ENCODE results near the gene CRTC3.
"Not testable (repeated sequence)": the region's sequence is repeated elsewhere in the genome, so short reads cannot be mapped to it uniquely, and the experiment has no call there.

Gene CRTC3

DNA sequence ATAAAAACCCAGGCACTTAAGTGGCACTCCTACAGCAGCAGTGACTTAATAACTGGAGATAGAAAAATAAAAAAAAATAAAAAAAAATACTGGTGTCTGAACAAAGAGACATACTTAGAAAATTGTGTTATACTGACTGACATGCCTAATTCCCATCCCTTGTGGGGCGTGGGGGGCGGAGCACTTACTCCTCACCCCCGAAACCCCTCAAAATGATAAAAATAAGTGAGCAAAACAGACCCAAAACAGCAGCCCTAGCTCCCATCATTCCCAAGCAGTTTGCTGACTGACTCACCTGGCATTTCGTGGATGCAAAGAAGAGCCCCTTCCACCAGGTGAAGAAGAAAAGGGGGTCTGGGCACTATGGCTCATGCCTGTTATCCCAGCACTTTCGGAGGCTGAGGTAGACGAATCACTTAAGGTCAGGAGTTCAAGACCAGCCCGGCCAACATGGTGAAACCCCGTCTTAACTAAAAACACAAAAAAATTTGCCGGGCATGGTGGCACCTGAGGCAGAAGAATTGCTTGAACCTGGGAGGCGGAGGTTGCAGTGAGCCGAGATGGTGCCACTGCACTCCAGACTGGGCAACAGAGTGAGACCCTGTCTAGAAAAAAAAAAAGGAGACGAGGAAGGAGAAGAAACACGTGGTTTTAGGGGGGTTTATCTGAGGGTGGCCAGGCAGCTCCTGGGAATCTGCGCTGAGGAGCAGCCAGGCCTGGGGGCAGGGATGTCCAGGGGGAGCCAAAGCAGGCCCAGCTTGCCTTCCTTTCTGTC is 136.6 kb downstream of the CRTC3 start:
- peak overlapping the region; percentile 73 for H3K4me3 ChIP-seq (ENCODE audit: low read depth, low read length)
- TF ChIP-seq POLR2A (IDR thresholded peaks at IDR 0.05; ENCODE audit: extremely low read depth, insufficient read length) (no peak), MYC (IDR thresholded peaks at IDR 0.05; ENCODE audit: low read depth, low read length) (no peak)
- TF ChIP-seq, protein P1, sequence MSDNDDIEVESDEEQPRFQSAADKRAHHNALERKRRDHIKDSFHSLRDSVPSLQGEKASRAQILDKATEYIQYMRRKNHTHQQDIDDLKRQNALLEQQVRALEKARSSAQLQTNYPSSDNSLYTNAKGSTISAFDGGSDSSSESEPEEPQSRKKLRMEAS (IDR thresholded peaks at IDR 0.05; ENCODE audit: low read depth, low read length): no peak
- TF ChIP-seq, protein P2, sequence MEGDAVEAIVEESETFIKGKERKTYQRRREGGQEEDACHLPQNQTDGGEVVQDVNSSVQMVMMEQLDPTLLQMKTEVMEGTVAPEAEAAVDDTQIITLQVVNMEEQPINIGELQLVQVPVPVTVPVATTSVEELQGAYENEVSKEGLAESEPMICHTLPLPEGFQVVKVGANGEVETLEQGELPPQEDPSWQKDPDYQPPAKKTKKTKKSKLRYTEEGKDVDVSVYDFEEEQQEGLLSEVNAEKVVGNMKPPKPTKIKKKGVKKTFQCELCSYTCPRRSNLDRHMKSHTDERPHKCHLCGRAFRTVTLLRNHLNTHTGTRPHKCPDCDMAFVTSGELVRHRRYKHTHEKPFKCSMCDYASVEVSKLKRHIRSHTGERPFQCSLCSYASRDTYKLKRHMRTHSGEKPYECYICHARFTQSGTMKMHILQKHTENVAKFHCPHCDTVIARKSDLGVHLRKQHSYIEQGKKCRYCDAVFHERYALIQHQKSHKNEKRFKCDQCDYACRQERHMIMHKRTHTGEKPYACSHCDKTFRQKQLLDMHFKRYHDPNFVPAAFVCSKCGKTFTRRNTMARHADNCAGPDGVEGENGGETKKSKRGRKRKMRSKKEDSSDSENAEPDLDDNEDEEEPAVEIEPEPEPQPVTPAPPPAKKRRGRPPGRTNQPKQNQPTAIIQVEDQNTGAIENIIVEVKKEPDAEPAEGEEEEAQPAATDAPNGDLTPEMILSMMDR (IDR thresholded peaks at IDR 0.05; ENCODE audit: low read depth, low read length): no peak
- no peak for DNase-seq (ENCODE audit: low read depth)

DNA sequence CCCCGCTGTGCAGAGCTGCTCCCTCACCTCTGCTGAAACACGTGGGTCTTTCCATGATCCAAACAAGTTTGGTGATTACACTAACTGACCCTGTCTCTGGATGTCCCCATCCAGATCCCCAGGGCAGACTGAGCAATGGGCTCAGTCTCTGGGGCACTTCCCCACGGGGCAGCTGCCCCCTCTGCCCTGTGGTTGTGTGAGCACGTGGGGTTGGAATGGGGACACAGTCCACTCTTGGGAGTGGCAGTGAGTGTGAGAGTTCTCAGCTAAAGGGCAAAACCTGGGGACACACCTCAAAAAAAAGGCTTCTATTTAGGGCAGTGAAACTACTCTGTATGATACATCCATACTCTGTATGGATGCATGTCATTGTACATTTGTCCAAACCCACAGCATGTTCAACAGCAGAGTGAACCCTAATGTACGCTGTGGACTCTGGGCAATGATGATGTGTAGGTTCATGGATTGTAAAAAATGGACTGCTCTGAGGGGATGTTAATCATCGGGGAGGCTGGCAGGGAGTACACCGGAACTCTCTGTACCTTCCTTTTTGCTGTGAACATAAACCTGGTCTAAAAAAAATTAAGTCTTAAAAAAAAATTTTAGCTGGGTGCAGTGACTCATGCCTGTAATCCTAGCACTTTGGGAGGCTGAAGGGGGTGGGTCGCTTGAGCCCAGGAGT is 137.5 kb downstream of the CRTC3 start:
- TF ChIP-seq POLR2A (IDR thresholded peaks at IDR 0.05; ENCODE audit: extremely low read depth, insufficient read length) (no peak), MYC (IDR thresholded peaks at IDR 0.05; ENCODE audit: low read depth, low read length) (no peak)
- TF ChIP-seq, protein P1 (IDR thresholded peaks at IDR 0.05; ENCODE audit: low read depth, low read length): no peak; the same call in 1 of the 2 replicates
- TF ChIP-seq, protein P2 (IDR thresholded peaks at IDR 0.05; ENCODE audit: low read depth, low read length): no peak
- no peak overlapping the region for H3K4me3 ChIP-seq (ENCODE audit: low read depth, low read length)
- DNase-seq (ENCODE audit: low read depth): peak; percentile 53

DNA sequence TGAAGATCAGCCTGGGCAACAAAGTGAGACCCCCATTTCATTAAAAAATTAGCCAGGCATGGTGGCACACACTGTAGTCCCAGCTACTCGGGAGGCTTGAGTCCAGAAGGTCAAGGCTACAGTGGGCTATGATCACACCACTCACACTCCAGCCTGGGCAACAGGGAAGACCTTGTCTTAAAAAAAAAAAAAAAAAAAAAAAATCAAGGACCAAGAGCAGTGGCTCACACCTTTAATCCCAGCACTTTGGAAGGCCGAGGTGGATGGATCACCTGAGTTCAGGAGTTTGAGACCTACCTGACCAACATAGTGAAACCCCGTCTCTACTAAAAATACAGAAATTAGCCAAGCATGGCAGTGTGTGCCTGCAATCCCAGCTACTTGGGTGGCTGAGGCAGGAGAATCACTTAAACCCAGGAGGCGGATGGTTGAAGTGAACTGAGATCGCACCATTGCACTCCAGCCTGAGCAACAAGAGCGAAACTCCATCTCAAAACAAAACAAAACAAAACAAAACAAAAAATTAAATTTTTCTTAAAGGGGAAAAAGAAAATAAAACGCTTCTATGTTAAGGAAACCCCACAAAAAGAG is 138.1 kb downstream of the CRTC3 start:
- not testable (repeated sequence) for H3K4me3 ChIP-seq (ENCODE audit: low read depth, low read length); DNase-seq (ENCODE audit: low read depth)

DNA sequence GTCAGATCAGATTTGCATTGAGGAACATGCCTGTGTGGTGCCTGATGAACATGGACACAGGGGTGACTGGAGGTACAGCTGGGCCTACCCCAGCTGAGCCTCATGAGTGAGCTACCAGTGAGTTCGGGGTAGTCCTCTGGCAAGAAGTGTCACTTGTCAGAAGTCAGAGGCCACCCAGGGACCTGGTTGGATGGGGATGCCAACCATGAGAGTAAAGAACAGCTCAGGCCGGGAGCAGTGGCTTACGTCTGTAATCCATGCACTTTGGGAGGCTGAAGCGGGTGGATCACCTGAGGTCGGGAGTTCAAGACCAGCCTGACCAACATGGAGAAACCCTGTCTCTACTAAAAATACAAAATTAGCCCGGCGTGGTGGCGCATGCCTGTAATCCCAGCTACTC is 140.9 kb downstream of the CRTC3 start:
- not testable (repeated sequence) for H3K4me3 ChIP-seq (ENCODE audit: low read depth, low read length); DNase-seq (ENCODE audit: low read depth)

DNA sequence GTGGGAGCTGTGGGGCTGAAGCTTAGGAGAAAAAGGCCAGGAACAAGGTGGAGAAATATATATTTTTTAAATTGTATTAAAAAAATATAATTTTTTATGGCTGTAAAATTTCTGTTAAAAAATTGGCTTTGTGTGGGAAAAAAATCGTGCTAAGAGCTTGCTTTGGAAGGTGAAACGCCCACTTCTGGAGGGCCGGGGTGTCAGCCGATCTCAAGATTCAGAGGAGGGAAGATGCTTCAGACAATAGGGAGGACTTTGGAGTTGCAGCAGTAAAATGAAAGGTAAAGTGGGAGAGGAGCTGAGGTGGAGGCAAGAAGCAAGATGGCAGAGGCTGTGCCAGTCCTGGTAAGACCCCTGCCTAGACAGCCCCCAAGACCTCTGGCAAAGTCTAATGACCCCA is 141.5 kb downstream of the CRTC3 start:
- no peak for DNase-seq (ENCODE audit: low read depth)
- TF ChIP-seq POLR2A (IDR thresholded peaks at IDR 0.05; ENCODE audit: extremely low read depth, insufficient read length) (no peak), MYC (IDR thresholded peaks at IDR 0.05; ENCODE audit: low read depth, low read length) (no peak)
- TF ChIP-seq, protein P1 (IDR thresholded peaks at IDR 0.05; ENCODE audit: low read depth, low read length): no peak
- TF ChIP-seq, protein P2 (IDR thresholded peaks at IDR 0.05; ENCODE audit: low read depth, low read length): no peak
- no peak overlapping the region for H3K4me3 ChIP-seq (ENCODE audit: low read depth, low read length)

DNA sequence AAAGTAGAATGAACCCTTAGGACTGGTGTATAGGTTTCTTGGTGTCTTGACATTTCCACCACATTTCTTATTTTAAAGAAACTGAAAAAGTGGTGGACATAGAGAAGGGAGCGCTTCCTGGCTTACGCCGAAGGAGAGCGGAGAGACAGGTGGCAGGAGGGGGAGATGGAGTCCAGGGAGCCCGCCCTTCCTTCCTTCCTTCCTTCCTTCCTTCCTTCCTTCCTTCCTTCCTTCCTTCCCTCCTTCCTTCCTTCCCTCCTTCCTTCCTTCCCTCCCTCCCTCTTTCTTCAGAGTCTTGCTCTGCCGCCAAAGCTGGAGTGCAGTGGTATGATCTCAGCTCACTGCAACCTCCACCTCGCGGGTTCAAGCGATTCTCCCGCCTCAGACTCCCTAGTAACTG is 143.6 kb downstream of the CRTC3 start:
- not testable (repeated sequence) for H3K4me3 ChIP-seq (ENCODE audit: low read depth, low read length); DNase-seq (ENCODE audit: low read depth)

DNA sequence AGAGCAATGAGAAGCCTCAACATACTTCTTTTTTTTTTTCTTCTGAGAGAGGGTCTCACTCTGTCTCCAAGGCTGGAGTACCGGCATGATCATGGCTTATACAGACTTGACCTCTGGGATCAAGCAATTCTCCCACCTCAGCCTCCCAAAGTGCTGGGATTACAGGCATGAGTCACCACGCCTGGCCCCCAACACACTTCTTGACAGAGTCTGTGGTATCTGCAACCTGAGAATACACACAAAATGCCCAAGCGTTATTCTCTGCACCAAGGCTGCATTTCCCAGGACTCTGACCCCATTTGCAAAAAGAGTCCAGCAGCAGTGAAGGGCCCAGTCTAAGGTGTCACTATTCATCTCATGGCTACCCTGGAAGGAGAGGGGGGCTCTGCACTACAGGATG is 144.8 kb downstream of the CRTC3 start:
- no peak overlapping the region for H3K4me3 ChIP-seq (ENCODE audit: low read depth, low read length)
- TF ChIP-seq POLR2A (IDR thresholded peaks at IDR 0.05; ENCODE audit: extremely low read depth, insufficient read length) (no peak), MYC (IDR thresholded peaks at IDR 0.05; ENCODE audit: low read depth, low read length) (no peak)
- TF ChIP-seq, protein P2 (IDR thresholded peaks at IDR 0.05; ENCODE audit: low read depth, low read length): no peak
- TF ChIP-seq, protein P1 (IDR thresholded peaks at IDR 0.05; ENCODE audit: low read depth, low read length): no peak
- DNase-seq (ENCODE audit: low read depth): no peak

All from NB4 (cell line).